ENCODE results near the gene SCN1B.

The SCN1B gene

DNA sequence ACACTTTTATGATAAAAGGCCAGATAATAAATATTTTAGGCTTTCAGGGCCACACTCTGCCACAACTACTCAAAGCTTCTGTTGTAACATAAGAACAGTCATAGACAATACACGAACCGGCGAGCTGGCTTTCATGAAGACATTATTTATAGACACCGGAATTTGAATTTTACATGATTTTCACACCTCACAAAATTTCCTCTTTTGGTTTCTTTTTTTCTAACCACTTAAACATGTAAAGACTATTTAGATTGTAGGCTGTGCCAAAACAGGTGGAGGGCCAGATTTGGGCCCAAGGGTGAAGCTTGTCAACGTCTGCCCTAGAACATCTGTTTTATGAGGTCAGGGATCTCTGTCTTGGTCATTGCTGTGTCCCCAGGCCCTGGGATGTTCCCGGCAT is 55.7 kb downstream of the SCN1B start:
- H3K27ac ChIP-seq (ENCODE audit: low read depth, low read length): peak overlapping the region; percentile 98
- no peaks in the 10 kb centered on the region for H3K79me2 ChIP-seq (ENCODE audit: insufficient read depth, low read length)
- peak overlapping the region; percentile 58 for H3K4me2 ChIP-seq (ENCODE audit: low read depth, low read length, poor library complexity, severe bottlenecking)
- no peak for TF ChIP-seq CTCF (IDR thresholded peaks at IDR 0.05; ENCODE audit: insufficient read depth, low read length, poor library complexity, severe bottlenecking)
- TF ChIP-seq EZH2phosphoT487 (conservative IDR thresholded peaks at IDR 0.05; ENCODE audit: low read length): no peak
- H3K27me3 ChIP-seq (ENCODE audit: low read length): no peaks in the 10 kb centered on the region
- no peaks in the 10 kb centered on the region for H3K9me3 ChIP-seq (ENCODE audit: insufficient read depth, low read length)
- H2AFZ ChIP-seq (ENCODE audit: low read depth, low read length, severe bottlenecking): no peak overlapping the region
- H3K9ac ChIP-seq (ENCODE audit: low read length): peak overlapping the region; percentile 59
- peak overlapping the region; percentile 25 for H3K4me3 ChIP-seq (ENCODE audit: insufficient read depth, low read length, poor library complexity, severe bottlenecking)
- H4K20me1 ChIP-seq (ENCODE audit: low read depth, low read length): no peaks in the 10 kb centered on the region
- no peaks in the 10 kb centered on the region for H3K9me2 ChIP-seq (replicated peaks; ENCODE audit: insufficient read depth, low read length)
- no peaks in the 10 kb centered on the region for H3K36me3 ChIP-seq (ENCODE audit: low read length)
- H3F3A ChIP-seq (ENCODE audit: insufficient read depth): peaks cover 22% of the 10 kb centered on the region

- TF ChIP-seq CTCF (IDR thresholded peaks at IDR 0.05; ENCODE audit: insufficient read depth, low read length, poor library complexity, severe bottlenecking): no peak
- Histone ChIP-seq H2AFZ (ENCODE audit: low read depth, low read length, severe bottlenecking) (no peak overlapping the region), H3K9me3 (ENCODE audit: insufficient read depth, low read length) (no peaks in the 10 kb centered on the region), H3K27ac (ENCODE audit: low read depth, low read length) (peak overlapping the region; percentile 98), H3K9me2 (replicated peaks; ENCODE audit: insufficient read depth, low read length) (no peaks in the 10 kb centered on the region), H3K79me2 (ENCODE audit: insufficient read depth, low read length) (no peaks in the 10 kb centered on the region), H4K20me1 (ENCODE audit: low read depth, low read length) (no peaks in the 10 kb centered on the region), H3K36me3 (ENCODE audit: low read length) (no peaks in the 10 kb centered on the region), H3K9ac (ENCODE audit: low read length) (peak overlapping the region; percentile 59), H3F3A (ENCODE audit: insufficient read depth) (peaks cover 22% of the 10 kb centered on the region), H3K27me3 (ENCODE audit: low read length) (no peaks in the 10 kb centered on the region), H3K4me2 (ENCODE audit: low read depth, low read length, poor library complexity, severe bottlenecking) (peak overlapping the region; percentile 58), H3K4me3 (ENCODE audit: insufficient read depth, low read length, poor library complexity, severe bottlenecking) (peak overlapping the region; percentile 1)
These were observed 56.2 kb downstream of the SCN1B start for GRCh38 chr19:35086455-35086854.

DNA sequence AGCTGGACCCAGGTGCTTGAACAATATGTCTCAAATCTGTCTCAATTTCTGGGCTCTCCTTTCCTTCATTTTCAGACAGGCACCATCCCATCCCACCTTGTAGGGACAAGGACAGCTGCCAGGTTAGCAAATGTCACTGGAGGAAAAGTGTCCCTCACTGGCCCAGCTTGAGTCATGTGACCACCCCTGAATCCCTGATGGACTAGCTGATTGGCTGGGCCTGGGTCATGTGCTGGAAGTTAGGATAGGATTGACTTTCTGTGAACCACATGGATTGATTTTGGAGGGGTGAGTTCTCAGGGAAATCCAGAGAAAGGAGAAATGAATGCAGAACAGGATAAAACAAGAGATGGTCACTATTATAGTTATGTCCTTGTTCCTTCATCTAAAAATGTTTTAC is 57.1 kb downstream of the SCN1B start:
- Histone ChIP-seq H3K27me3 (ENCODE audit: low read length) (no peaks in the 10 kb centered on the region), H3K27ac (ENCODE audit: low read depth, low read length) (peak overlapping the region; percentile 98), H3F3A (ENCODE audit: insufficient read depth) (peaks cover 22% of the 10 kb centered on the region), H3K9me3 (ENCODE audit: insufficient read depth, low read length) (no peaks in the 10 kb centered on the region), H3K9ac (ENCODE audit: low read length) (no peak overlapping the region), H2AFZ (ENCODE audit: low read depth, low read length, severe bottlenecking) (no peak overlapping the region), H3K4me3 (ENCODE audit: insufficient read depth, low read length, poor library complexity, severe bottlenecking) (no peak overlapping the region), H3K9me2 (replicated peaks; ENCODE audit: insufficient read depth, low read length) (no peaks in the 10 kb centered on the region), H3K79me2 (ENCODE audit: insufficient read depth, low read length) (no peaks in the 10 kb centered on the region), H4K20me1 (ENCODE audit: low read depth, low read length) (no peaks in the 10 kb centered on the region), H3K4me2 (ENCODE audit: low read depth, low read length, poor library complexity, severe bottlenecking) (peak overlapping the region; percentile 58), H3K36me3 (ENCODE audit: low read length) (no peaks in the 10 kb centered on the region)
- TF ChIP-seq CTCF (IDR thresholded peaks at IDR 0.05; ENCODE audit: insufficient read depth, low read length, poor library complexity, severe bottlenecking) (no peak), EZH2phosphoT487 (conservative IDR thresholded peaks at IDR 0.05; ENCODE audit: low read length) (no peak)
